GM10266 (cell line): ENCODE measurements around the gene PHF21A.
A peak's percentile ranks its signal among the peaks of the same experiment; 100 is the strongest.

Experiments used
- DNase-seq: peaks from one replicate; pipeline ENCODE4 v3.0.0; 2012; ENCODE audit errors: extremely low spot score
- TF ChIP-seq, protein P1 (sequence below): IDR thresholded peaks from 2 replicates; pipeline ENCODE4 v1.5.1; 2012; ENCODE audit warnings: mild to moderate bottlenecking, low read depth; ENCODE audit not compliant: control insufficient read depth, insufficient read depth; ENCODE audit errors: missing control alignments

PHF21A gene

DNA sequence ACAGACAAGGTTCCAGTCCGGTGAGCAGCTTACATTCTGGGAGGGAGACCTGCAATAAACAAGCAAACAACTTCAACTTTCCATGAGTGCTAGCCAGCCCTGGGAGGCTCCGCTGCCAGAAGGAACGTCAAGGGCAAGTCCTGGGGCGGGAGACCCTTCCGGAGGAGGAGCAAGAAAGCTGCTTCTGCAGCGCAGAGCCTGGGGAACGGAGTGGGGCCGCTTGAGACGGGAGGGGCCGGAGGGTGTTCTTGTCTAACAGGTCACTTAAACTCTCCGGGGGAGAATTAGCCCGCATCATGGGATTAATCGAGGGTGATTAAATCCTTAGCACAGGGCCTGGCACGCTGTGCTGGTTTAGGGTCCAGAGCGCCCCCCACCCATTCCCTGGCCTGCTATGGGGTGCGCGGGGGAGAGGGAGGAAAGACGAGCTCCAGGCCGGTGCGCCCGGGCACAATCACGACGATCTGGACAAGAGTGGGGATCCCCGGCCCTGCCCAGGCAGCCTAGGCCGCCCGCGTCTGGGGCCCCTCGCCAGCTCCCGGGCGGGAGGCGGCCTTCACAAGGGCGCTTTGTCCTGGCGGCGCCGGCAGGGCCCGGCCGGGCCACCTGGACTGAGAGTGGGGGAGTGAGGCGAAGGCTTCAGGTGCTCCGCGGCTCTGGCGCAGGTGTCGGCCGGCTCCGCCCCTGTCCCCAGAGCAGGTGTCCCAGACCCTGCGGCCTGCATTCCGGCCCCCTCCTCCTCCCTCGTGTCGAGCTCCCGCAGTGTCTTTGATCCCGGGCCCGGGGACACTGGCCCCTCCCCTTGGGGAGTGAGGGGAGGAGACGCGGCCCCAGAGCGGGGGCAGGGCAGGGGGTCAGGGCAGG, 199.5 kb downstream of the PHF21A start:
- DNase-seq: no peak
- TF ChIP-seq, protein P1, sequence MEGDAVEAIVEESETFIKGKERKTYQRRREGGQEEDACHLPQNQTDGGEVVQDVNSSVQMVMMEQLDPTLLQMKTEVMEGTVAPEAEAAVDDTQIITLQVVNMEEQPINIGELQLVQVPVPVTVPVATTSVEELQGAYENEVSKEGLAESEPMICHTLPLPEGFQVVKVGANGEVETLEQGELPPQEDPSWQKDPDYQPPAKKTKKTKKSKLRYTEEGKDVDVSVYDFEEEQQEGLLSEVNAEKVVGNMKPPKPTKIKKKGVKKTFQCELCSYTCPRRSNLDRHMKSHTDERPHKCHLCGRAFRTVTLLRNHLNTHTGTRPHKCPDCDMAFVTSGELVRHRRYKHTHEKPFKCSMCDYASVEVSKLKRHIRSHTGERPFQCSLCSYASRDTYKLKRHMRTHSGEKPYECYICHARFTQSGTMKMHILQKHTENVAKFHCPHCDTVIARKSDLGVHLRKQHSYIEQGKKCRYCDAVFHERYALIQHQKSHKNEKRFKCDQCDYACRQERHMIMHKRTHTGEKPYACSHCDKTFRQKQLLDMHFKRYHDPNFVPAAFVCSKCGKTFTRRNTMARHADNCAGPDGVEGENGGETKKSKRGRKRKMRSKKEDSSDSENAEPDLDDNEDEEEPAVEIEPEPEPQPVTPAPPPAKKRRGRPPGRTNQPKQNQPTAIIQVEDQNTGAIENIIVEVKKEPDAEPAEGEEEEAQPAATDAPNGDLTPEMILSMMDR: no peak

- TF ChIP-seq, protein P1: no peak
- no peak for DNase-seq
Observed at GRCh38 chr11:45920531-45921477, 200.4 kb downstream of the PHF21A start.

DNA sequence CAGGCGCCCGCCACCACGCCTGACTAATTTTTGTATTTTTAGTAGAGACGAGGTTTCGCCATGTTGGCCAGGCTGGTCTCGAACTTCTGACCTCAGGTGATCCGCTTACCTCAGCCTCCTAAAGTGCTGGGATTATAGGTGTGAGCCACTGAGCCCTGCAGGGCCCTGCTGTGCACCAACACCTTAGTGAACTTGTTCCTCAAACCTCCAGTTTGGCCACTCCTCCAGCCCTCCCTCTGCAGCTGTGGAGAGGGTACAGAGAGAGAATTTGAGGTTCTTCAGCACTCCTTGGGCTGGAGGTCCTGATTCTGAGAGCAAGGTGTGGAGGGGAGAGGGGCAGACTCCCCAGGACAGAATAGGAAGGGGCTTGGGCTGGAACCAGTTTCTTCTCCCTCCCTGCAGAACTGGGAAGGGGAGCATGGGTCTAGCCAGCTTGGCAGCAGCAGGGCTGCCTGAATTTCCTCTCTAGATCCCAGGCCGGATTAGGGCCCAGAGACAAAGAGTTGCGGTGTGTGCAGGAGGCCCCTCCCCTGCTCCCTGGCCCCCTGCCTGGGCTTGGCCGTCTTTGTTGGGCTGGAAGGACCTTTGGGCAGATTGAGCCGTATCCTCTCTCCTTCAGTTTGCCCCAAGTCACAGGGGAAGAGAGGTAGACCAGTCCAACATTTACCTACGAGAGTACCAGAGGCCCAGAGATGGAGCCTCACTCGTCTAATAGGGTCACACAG, 201.3 kb downstream of the PHF21A start:
- DNase-seq: no peak
- TF ChIP-seq, protein P1: no peak

DNA sequence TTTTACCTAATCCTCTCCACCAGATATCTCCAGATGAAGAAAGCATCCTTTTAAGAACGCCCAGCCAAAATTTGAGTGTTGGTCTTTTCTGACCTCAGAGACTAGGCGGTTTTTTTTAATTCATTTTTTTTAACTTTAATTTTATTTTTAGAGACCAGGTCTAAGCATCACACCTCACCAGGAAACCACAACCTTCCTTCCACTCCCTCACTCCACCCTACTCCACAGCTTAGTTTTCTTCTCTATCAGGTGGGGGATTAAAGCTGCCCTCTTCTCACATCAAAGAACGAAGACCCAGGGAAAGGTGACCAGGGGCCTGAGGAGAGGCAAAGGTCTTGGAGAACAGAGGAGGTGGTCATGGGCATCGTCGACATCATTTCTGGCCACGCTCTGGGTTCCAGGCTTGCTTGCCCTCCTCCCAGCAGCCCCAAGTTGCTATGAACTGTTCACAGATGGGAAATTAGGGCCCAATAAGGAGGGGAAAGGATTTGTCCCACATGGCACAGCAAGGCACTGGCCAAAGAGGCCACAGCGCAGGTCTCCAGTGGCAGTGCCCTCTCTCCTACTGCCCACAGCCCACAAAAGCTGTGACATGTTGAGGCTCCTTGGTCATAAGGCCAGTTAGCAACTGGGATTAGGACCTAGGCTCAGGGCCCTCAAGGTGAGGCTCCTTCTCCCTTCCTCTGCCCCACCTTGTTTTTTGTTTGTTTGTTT, 202.1 kb downstream of the PHF21A start:
- DNase-seq: no peak
- TF ChIP-seq, protein P1: no peak

DNA sequence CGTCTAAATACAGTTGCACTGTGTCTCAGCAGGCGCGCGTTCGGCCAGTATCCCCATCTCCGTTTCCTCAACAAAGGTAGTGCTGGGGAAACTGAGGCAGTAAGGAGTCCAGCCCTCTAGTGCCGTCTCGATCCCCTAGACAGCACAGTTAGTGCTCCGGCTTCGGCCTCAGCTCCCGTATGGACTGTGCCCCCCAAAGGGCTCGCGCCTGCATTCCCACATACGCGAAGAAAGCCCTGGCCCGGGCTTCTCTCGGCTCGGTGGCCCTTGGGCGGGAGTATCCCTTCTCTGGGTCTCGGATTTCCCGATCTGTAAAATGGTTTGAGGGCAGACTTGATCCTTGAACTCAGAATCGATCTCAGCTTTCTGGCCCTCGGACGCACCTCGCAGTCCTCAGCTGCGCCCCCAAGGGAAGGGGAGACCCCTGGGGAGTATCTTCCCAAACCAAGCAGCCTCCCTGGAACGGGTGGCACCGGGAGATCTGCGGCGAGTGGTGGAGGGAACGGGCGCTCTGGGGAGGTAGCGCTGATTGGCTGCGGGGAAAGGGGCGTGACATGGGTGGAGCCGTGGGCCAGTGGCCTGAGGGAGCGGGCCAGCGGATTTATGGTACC, 202.8 kb downstream of the PHF21A start:
- DNase-seq: peak; percentile 89
- TF ChIP-seq, protein P1: no peak
